Measurements from ENCODE around the gene KNTC1. TPM values are rescaled to one million over a fixed set of nuclear protein-coding genes. Genes with fewer than 3 reads are reported as not detected.

KNTC1 gene
- total and polyA plus RNA-seq, 11 donors = 2.1 to 10.4 (median 2.8) TPM

DNA sequence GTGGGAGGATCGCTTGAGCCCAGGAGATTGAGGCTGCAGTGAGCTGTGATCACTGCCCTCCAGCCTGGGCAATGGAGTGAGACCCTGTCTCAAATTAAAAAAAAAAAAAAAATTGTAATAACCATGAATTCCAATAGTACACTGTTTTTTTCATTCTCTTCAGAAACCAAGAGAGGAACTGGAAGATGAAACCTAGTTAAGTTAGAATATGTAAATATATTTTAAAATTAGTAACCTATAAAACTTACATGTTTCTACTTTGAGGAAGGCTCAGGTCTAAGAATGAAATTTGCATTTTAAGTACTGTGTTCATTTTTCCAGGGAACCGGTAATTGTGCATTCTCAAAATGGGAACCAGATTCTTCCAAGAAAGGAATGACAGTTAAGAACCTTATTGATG, 18.8 kb downstream of the KNTC1 start:
- Histone ChIP-seq H3K4me1 (no peaks in the 10 kb centered on the region), H3K9me3 (no peaks in the 10 kb centered on the region), H3K4me3 (no peak overlapping the region), H3K36me3 (peaks cover 0 to 77% (median 21%) of the 10 kb centered on the region in 9 donors), H3K27ac (no peak overlapping the region), H3K27me3 (no peaks in the 10 kb centered on the region)
- intact Hi-C loops (cut with DNase I) = no loop called here
- DNase-seq = no peak
- WGBS, 4 donors = 93 to 98% (median 96%) methylated on average over 2 of the region's 2 CpGs
- TF ChIP-seq, protein P1, sequence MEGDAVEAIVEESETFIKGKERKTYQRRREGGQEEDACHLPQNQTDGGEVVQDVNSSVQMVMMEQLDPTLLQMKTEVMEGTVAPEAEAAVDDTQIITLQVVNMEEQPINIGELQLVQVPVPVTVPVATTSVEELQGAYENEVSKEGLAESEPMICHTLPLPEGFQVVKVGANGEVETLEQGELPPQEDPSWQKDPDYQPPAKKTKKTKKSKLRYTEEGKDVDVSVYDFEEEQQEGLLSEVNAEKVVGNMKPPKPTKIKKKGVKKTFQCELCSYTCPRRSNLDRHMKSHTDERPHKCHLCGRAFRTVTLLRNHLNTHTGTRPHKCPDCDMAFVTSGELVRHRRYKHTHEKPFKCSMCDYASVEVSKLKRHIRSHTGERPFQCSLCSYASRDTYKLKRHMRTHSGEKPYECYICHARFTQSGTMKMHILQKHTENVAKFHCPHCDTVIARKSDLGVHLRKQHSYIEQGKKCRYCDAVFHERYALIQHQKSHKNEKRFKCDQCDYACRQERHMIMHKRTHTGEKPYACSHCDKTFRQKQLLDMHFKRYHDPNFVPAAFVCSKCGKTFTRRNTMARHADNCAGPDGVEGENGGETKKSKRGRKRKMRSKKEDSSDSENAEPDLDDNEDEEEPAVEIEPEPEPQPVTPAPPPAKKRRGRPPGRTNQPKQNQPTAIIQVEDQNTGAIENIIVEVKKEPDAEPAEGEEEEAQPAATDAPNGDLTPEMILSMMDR (IDR thresholded peaks at IDR 0.05) = no peak
- TF ChIP-seq POLR2A (IDR thresholded peaks at IDR 0.05) = no peak
- ATAC-seq = no peak

DNA sequence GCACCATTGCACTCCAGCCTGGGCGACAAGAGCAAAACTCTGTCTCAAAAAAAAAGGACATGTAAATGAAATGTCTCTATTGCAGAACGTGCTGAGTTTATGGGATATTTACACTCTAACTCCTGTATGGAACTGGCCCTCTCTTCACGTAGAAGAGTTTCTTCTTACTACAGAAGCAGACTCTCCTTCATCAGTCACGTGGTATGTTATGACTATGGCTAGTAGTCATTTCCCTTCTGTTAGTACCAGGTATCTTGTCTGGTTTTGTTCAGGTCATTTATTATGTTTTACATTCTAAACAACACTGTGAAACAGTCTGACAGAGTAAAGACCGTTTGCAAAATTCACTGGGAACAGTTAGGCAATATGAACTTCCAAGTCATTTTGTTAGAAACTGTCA, 20.3 kb downstream of the KNTC1 start:
- no peaks in the 10 kb centered on the region for H3K27me3 ChIP-seq
- DNase-seq = no peak
- no peaks in the 10 kb centered on the region for H3K9me3 ChIP-seq
- no peaks in the 10 kb centered on the region for H3K4me1 ChIP-seq
- WGBS, 4 donors = 88 to 96% (median 89%) methylated on average over 5 of the region's 5 CpGs
- no peak overlapping the region for H3K27ac ChIP-seq
- intact Hi-C loops (cut with DNase I) = no loop called here
- TF ChIP-seq POLR2A (IDR thresholded peaks at IDR 0.05) = no peak
- TF ChIP-seq, protein P1 (IDR thresholded peaks at IDR 0.05) = no peak
- ATAC-seq = no peak
- peaks cover 0 to 81% (median 24%) of the 10 kb centered on the region in 9 donors for H3K36me3 ChIP-seq
- no peak overlapping the region for H3K4me3 ChIP-seq

DNA sequence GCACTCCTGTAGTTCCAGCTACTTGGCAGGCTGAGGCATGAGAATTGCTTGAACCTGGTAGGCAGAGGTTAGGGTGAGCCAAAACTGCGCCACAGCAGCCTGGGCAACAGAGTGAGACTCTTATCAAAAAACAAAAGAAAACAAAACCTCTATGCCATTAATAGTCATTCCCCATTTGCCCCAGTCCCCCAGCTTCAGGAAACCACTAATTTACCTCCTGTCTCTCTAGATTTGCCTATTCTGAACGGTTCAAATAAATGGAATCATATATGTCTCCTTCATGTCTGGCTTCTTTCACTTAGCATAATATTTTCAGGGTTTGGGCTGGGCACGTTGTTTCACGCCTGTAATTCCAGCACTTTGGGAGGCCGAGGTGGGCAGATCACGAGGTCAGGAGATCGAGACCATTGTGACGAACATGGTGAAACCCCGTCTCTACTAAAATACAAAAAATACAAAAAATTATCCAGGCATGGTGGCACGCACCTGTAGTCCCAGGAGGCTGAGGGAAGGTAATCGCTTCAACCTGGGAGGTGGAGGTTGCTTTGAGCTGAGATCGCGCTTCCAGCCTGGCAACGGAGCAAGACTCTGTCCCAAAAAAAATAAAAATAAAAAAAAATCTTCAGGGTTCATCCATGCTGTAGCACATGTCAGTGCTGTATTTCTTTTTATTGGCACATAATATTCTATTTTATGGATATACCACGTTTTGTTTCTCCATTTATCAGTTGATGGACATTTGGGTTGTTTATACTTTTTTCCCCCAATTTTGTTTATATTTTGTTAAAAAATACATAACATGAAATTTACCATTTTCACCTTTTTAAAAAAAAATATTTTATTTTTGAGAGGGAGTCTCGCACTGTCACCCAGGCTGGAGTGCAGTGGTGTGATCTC, 31.9 kb downstream of the KNTC1 start:
- ATAC-seq (no peak), DNase-seq (no peak)
- Histone ChIP-seq H3K4me3 (no peak overlapping the region), H3K9me3 (peaks cover 0 to 4% (median 0%) of the 10 kb centered on the region in 12 donors), H3K4me1 (no peaks in the 10 kb centered on the region), H3K27ac (no peak overlapping the region), H3K27me3 (no peaks in the 10 kb centered on the region), H3K36me3 (peaks cover 0 to 45% (median 20%) of the 10 kb centered on the region in 9 donors)
- TF ChIP-seq, protein P1 (IDR thresholded peaks at IDR 0.05) = no peak
- no peak for TF ChIP-seq POLR2A (IDR thresholded peaks at IDR 0.05)
- intact Hi-C loops (cut with DNase I) = no loop called here
- WGBS, 4 donors = 97 to 98% (median 97%) methylated on average over 16 of the region's 16 CpGs

DNA sequence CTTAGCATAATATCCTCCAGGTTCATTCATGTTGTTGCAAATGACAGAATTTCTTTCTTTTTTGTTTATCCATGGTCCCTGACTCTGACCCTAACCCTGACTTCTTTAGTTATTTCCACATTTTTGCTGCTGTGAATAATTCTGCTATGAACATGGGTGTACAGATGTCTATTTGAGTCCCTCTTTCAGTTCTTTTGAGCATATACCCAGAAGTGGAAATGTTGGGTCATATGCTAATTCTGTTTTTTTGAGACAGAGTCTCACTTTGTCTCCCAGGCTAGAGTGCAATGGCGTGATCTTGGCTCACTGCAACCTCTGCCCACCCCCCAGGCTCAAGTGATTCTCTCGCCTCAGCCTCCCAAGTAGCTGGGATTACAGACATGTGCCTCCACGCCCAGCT, 33.1 kb downstream of the KNTC1 start:
- H3K36me3 ChIP-seq = peaks cover 0 to 46% (median 20%) of the 10 kb centered on the region in 9 donors
- H3K4me1 ChIP-seq = no peaks in the 10 kb centered on the region
- no peak overlapping the region for H3K27ac ChIP-seq
- peaks cover 0 to 4% (median 0%) of the 10 kb centered on the region in 12 donors for H3K9me3 ChIP-seq
- TF ChIP-seq POLR2A (IDR thresholded peaks at IDR 0.05) = no peak
- TF ChIP-seq, protein P1 (IDR thresholded peaks at IDR 0.05) = no peak
- intact Hi-C loops (cut with DNase I) = no loop called here
- no peaks in the 10 kb centered on the region for H3K27me3 ChIP-seq
- DNase-seq = no peak
- 96 to 98% (median 98%) methylated on average over 3 of the region's 3 CpGs for WGBS, 4 donors
- H3K4me3 ChIP-seq = no peak overlapping the region
- ATAC-seq = no peak

Measured in heart left ventricle (tissue), 16 donors.